Measurements from ENCODE around the gene MYOM3.
"Not testable (repeated sequence)": the region's sequence is repeated elsewhere in the genome, so short reads cannot be mapped to it uniquely, and the experiment has no call there.

The MYOM3 gene

DNA sequence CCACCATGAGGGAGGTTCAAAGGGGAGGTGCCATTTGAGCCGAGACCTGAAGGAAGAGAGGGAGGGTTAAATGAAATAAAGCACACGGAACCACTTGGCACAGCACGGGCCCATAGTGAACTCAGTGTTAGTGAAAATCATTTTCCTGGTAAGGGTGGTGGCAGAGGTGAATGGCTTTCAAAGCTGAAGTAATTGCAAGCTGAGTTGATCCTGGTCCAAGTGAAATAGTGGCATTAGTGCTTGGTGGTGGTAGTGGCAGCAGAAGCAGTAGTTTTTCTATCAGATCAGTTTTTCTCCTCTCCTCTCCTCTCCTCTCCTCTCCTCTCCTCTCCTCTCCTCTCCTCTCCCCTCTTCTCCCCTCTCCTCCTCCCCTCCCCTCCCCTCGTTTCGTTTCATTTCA, 101.3 kb downstream of the MYOM3 start:
- no peak for TF ChIP-seq CTCF (IDR thresholded peaks at IDR 0.05; ENCODE audit: low read depth, low read length)
- H3K27me3 ChIP-seq = no peaks in the 10 kb centered on the region
- H3K9me3 ChIP-seq = no peaks in the 10 kb centered on the region
- no peak overlapping the region for H3K4me3 ChIP-seq (ENCODE audit: low read depth, low read length)
- no peaks in the 10 kb centered on the region for H3K4me1 ChIP-seq
- H3K36me3 ChIP-seq = no peaks in the 10 kb centered on the region
- no peak for DNase-seq

- no peak for DNase-seq
- Histone ChIP-seq H3K36me3 (no peaks in the 10 kb centered on the region), H3K4me3 (ENCODE audit: low read depth, low read length) (no peak overlapping the region), H3K4me1 (no peaks in the 10 kb centered on the region), H3K27me3 (no peaks in the 10 kb centered on the region), H3K9me3 (no peaks in the 10 kb centered on the region)
- TF ChIP-seq CTCF (IDR thresholded peaks at IDR 0.05; ENCODE audit: low read depth, low read length) = no peak
Measured at GRCh38 chr1:24009406-24009805, 102.5 kb downstream of the MYOM3 start.

- H3K27me3 ChIP-seq; H3K4me3 ChIP-seq (ENCODE audit: low read depth, low read length); DNase-seq; H3K4me1 ChIP-seq; H3K9me3 ChIP-seq; H3K36me3 ChIP-seq: not testable (repeated sequence)
Measured at GRCh38 chr1:24008574-24009184, 103.3 kb downstream of the MYOM3 start.

DNA sequence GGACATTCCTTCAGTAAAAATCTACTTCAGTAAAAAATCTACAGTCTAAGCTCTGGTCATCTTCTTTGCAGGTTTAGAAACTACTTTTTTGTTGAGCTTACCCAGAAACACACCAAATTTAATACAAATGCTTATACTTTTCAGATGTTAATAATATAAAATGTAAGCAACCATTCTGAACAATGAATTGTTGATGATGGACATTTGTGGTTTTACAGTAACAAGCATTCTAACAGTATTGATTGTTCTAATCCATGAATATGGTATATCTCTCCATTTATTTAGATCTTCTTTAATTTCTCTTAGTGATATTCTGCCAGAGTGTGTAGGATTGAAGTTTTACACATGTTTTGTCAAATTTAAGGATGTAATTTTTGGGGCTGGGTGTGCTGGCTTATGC, 104.9 kb downstream of the MYOM3 start:
- Histone ChIP-seq H3K4me3 (ENCODE audit: low read depth, low read length) (no peak overlapping the region), H3K4me1 (no peaks in the 10 kb centered on the region), H3K9me3 (no peaks in the 10 kb centered on the region), H3K36me3 (no peaks in the 10 kb centered on the region), H3K27me3 (no peaks in the 10 kb centered on the region)
- DNase-seq = no peak
- TF ChIP-seq CTCF (IDR thresholded peaks at IDR 0.05; ENCODE audit: low read depth, low read length) = no peak
